PC-3 (cell line): Measurements from ENCODE around the gene KCNT1. TPM values are rescaled to one million over a fixed set of nuclear protein-coding genes. Genes with fewer than 3 reads are reported as not detected.

Experiments
- ATAC-seq: fragments of 200-7000 bp; cut with Tn5 transposase; 2 replicates; pipeline ENCODE4 v1.9.1; 2020; ENCODE audit warnings: mild to moderate bottlenecking, moderate library complexity
- BruUV-seq: library from RNA; stranded (reverse); fragments of 400-500 nt; replicated peaks from 2 replicates; lab custom pipeline; 2021; lab: Mats Ljungman, UMichigan
- CTCF ChIA-PET: fragments of 300-600 bp; sonication (Branson Sonifier 250); formaldehyde crosslinking; loops from one replicate; lab custom pipeline; 2022; ENCODE audit warnings: antibody characterized with exemption; lab: Charles Lee
- POLR2A ChIA-PET: fragments of 300-600 bp; sonication (Branson Sonifier 250); formaldehyde crosslinking; loops from one replicate; lab custom pipeline; 2022; ENCODE audit warnings: antibody characterized with exemption; ENCODE audit not compliant: unreplicated experiment; lab: Charles Lee
- DNase-seq: peaks from one replicate; pipeline ENCODE4 v3.0.0-alpha.2; 2015
- H2AFZ ChIP-seq: fragments of 300-600 bp; sonication (generic); 2 replicates; pipeline ENCODE4 v1.6.0; 2016; ENCODE audit warnings: antibody characterized with exemption, low read length
- H3F3A ChIP-seq: fragments of 300-600 bp; sonication (generic); one replicate; pipeline ENCODE4 v1.6.0; 2017; ENCODE audit warnings: antibody characterized with exemption, low read length, control low read depth, mild to moderate bottlenecking; ENCODE audit not compliant: unreplicated experiment
- H3K27ac ChIP-seq: fragments of 300-600 bp; sonication (generic); 2 replicates; pipeline ENCODE4 v1.5.1; 2016; ENCODE audit warnings: mild to moderate bottlenecking, low read length
- H3K27me3 ChIP-seq: fragments of 300-600 bp; sonication (generic); 2 replicates; pipeline ENCODE4 v1.6.1; 2016; ENCODE audit warnings: low read length, mixed read lengths
- H3K36me3 ChIP-seq: fragments of 300-600 bp; sonication (generic); 2 replicates; pipeline ENCODE4 v1.6.1; 2016; ENCODE audit warnings: low read depth, mixed run types, low read length, mixed read lengths
- H3K4me1 ChIP-seq: fragments of 300-600 bp; sonication (generic); 2 replicates; pipeline ENCODE4 v1.5.1; 2016; ENCODE audit warnings: low read length; ENCODE audit not compliant: insufficient read depth
- H3K4me2 ChIP-seq: fragments of 300-600 bp; sonication (generic); 2 replicates; pipeline ENCODE4 v1.6.0; 2016; ENCODE audit warnings: low read length
- H3K4me3 ChIP-seq: fragments of 300-600 bp; sonication (generic); 2 replicates; pipeline ENCODE4 v1.5.1; 2016; ENCODE audit warnings: mild to moderate bottlenecking, low read length, mixed read lengths
- H3K79me2 ChIP-seq: fragments of 300-600 bp; sonication (generic); 2 replicates; pipeline ENCODE4 v1.6.1; 2017; ENCODE audit warnings: low read length, mixed read lengths
- H3K9ac ChIP-seq: fragments of 300-600 bp; sonication (generic); 2 replicates; pipeline ENCODE4 v1.6.0; 2016; ENCODE audit warnings: mild to moderate bottlenecking, low read length
- H3K9me2 ChIP-seq: fragments of 300-600 bp; sonication (generic); replicated peaks from 2 replicates; pipeline ENCODE4 v1.6.1; 2016; ENCODE audit warnings: mixed run types, low read length, mixed read lengths
- H3K9me3 ChIP-seq: fragments of 300-600 bp; sonication (generic); 2 replicates; pipeline ENCODE4 v1.6.1; 2016; ENCODE audit warnings: low read length, mixed read lengths
- H4K20me1 ChIP-seq: fragments of 300-600 bp; sonication (generic); 2 replicates; pipeline ENCODE4 v1.6.1; 2016; ENCODE audit warnings: low read length, mixed read lengths
- EZH2 ChIP-seq: fragments of 300-600 bp; sonication (generic); IDR thresholded peaks from one replicate; pipeline ENCODE4 v1.6.1; 2017; ENCODE audit warnings: antibody characterized with exemption, mild to moderate bottlenecking, low read length; ENCODE audit not compliant: unreplicated experiment
- EZH2phosphoT487 ChIP-seq: fragments of 300-600 bp; sonication (generic); IDR thresholded peaks from 2 replicates; pipeline ENCODE4 v1.6.1; 2018; ENCODE audit warnings: mild to moderate bottlenecking, antibody characterized with exemption, low read length, borderline replicate concordance
- intact Hi-C: fragments of 100-400 bp; cut with micrococcal nuclease; formaldehyde crosslinking; loops from 2 replicates; pipeline ENCODE4 v1.9.0; 2023
- total RNA-seq: library from RNA; depleted of rRNA; stranded (reverse); fragments of >200 nt; gene quantifications from 2 replicates; pipeline ENCODE4 v1.2.3, GENCODE V29; 2014
- TF ChIP-seq, protein P1 (sequence below): fragments of 300-600 bp; sonication (generic); conservative IDR thresholded peaks from 2 replicates; pipeline ENCODE4 v1.5.1; 2017; ENCODE audit warnings: antibody characterized with exemption, low read depth, mild to moderate bottlenecking, low read length

Gene KCNT1
- total RNA-seq, 1 experiment from 2014 or later = not detected

GRCh38 chr9:135669616-135670285, 32.2 kb upstream of the KCNT1 start:
- CTCF ChIA-PET = no interaction called here
- no peak overlapping the region for H3K27ac ChIP-seq
- H2AFZ ChIP-seq = no peak overlapping the region
- intact Hi-C loops = no loop called here
- POLR2A ChIA-PET = no interaction called here
- H3K4me2 ChIP-seq = no peak overlapping the region
- H3K79me2 ChIP-seq = no peaks in the 10 kb centered on the region
- H3K36me3 ChIP-seq = no peaks in the 10 kb centered on the region
- H3F3A ChIP-seq = no peaks in the 10 kb centered on the region
- no peak for DNase-seq
- H3K9ac ChIP-seq = no peak overlapping the region
- H3K9me2 ChIP-seq = no peaks in the 10 kb centered on the region
- peaks cover 14% of the 10 kb centered on the region for H3K27me3 ChIP-seq
- ATAC-seq = no peak
- H4K20me1 ChIP-seq = no peaks in the 10 kb centered on the region
- no peak overlapping the region for H3K4me3 ChIP-seq
- no peaks in the 10 kb centered on the region for H3K9me3 ChIP-seq
- H3K4me1 ChIP-seq = no peaks in the 10 kb centered on the region
- TF ChIP-seq, protein P1, sequence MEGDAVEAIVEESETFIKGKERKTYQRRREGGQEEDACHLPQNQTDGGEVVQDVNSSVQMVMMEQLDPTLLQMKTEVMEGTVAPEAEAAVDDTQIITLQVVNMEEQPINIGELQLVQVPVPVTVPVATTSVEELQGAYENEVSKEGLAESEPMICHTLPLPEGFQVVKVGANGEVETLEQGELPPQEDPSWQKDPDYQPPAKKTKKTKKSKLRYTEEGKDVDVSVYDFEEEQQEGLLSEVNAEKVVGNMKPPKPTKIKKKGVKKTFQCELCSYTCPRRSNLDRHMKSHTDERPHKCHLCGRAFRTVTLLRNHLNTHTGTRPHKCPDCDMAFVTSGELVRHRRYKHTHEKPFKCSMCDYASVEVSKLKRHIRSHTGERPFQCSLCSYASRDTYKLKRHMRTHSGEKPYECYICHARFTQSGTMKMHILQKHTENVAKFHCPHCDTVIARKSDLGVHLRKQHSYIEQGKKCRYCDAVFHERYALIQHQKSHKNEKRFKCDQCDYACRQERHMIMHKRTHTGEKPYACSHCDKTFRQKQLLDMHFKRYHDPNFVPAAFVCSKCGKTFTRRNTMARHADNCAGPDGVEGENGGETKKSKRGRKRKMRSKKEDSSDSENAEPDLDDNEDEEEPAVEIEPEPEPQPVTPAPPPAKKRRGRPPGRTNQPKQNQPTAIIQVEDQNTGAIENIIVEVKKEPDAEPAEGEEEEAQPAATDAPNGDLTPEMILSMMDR = no peak
- TF ChIP-seq EZH2 (no peak), EZH2phosphoT487 (no peak)
- BruUV-seq = no TSS peak

DNA sequence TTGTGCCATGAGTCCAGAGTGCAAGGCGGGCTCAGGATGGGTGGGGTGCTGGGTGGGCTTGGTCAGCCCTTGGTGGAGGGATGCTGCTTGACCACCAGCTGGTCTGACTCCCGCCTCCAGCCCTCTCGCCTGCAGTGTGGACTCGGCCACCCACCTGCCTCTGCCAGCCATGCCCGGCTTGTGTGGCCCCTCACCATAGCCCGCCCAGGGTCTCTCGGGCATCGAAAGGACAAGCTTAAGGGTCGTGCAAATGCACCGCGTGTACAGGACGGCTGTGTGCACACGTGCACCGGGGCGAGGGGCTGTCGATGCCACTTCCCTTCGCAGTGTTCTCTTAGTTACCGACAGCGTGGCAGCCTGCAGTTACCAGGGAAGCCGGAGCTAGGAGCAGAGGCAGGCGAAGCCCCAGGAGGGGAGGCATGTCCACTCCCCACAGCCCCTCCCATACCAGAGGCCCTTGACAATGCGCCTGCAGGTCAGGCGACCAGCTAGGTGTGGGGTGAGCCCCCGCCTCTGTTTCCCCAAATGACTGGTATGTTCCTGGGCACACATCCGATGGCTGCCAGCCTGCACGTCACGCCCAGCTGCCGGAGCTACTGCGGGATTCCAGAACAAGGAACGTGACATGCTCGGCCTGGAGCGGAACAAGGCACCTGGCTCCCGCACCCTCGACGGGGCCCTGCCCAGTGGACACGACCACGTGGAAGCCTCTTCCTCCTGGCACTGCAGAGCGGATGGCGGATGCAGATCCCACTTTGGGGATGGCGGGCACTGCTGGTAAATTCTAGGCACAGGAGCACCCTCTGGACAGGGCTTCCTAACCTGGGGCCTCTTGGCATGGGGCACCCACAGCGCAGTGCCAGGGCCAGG, 31.0 kb upstream of the KCNT1 start:
- H3K79me2 ChIP-seq = no peaks in the 10 kb centered on the region
- no peak overlapping the region for H3K9ac ChIP-seq
- intact Hi-C loops = no loop called here
- BruUV-seq = no TSS peak
- no peak overlapping the region for H2AFZ ChIP-seq
- POLR2A ChIA-PET = no interaction called here
- CTCF ChIA-PET = no interaction called here
- ATAC-seq (no peak), DNase-seq (no peak)
- no peaks in the 10 kb centered on the region for H3K4me1 ChIP-seq
- H3K9me3 ChIP-seq = no peaks in the 10 kb centered on the region
- H4K20me1 ChIP-seq = no peaks in the 10 kb centered on the region
- no peak overlapping the region for H3K4me3 ChIP-seq
- no peaks in the 10 kb centered on the region for H3K9me2 ChIP-seq
- H3F3A ChIP-seq = no peaks in the 10 kb centered on the region
- peaks cover 14% of the 10 kb centered on the region for H3K27me3 ChIP-seq
- H3K4me2 ChIP-seq = no peak overlapping the region
- no peaks in the 10 kb centered on the region for H3K36me3 ChIP-seq
- no peak for TF ChIP-seq EZH2phosphoT487
- no peak for TF ChIP-seq EZH2
- TF ChIP-seq, protein P1 = no peak
- H3K27ac ChIP-seq = no peak overlapping the region
